HG03460 (cell line): ENCODE data around the gene PEX11A.

Experiments
- ATAC-seq: cut with Tn5 transposase; IDR thresholded peaks from one replicate; pipeline ENCODE4 v1.9.1; 2021; ENCODE audit not compliant: unreplicated experiment

Gene PEX11A

GRCh38 chr15:89631902-89632264 is 58.7 kb downstream of the PEX11A start:
- no peak for ATAC-seq
